Spleen (tissue), 11 donors: ENCODE results near the gene CMKLR1. TPM values are rescaled to one million over a fixed set of nuclear protein-coding genes. Genes with fewer than 3 reads are reported as not detected.

Experiments
- DNase-seq: peaks from one replicate; pipeline ENCODE4 v3.0.0-alpha.2; 2020
- H3K27ac ChIP-seq, 8 donors: fragments of 200-600 bp; sonication (generic) in 7 of 8; 1 replicate in 4 of 8; 2 replicates in 4 of 8; pipeline versions ENCODE4 v1.5.0 to v1.8.0; 2016 to 2021; ENCODE audit warnings: inconsistent platforms in 4 of 8, mild to moderate bottlenecking in 4 of 8, moderate library complexity in 1 of 8
- H3K27me3 ChIP-seq, 7 donors: fragments of 200-600 bp; sonication (generic) in 6 of 7; replicated peaks in 1 of 7; 1 replicate in 4 of 7; 2 replicates in 3 of 7; pipeline versions ENCODE4 v1.5.0 to v1.8.0; 2016 to 2021; ENCODE audit warnings: inconsistent platforms in 3 of 7, mild to moderate bottlenecking in 1 of 7
- H3K36me3 ChIP-seq, 6 donors: fragments of 200-600 bp; sonication (generic) in 5 of 6; 1 replicate in 4 of 6; 2 replicates in 2 of 6; pipeline versions ENCODE4 v1.5.0 to v1.8.0; 2016 to 2021; ENCODE audit warnings: inconsistent platforms in 2 of 6
- H3K4me1 ChIP-seq, 6 donors: fragments of 200-600 bp; sonication (generic) in 5 of 6; 1 replicate in 3 of 6; 2 replicates in 3 of 6; pipeline versions ENCODE4 v1.5.0 to v1.8.0; 2016 to 2021; ENCODE audit warnings: inconsistent platforms in 3 of 6
- H3K4me3 ChIP-seq, 8 donors: fragments of 200-600 bp; sonication (generic) in 7 of 8; 1 replicate in 4 of 8; 2 replicates in 4 of 8; pipeline versions ENCODE4 v1.5.0 to v1.8.0; 2016 to 2021; ENCODE audit warnings: inconsistent platforms in 4 of 8, mild to moderate bottlenecking in 4 of 8, moderate library complexity in 2 of 8
- H3K9me3 ChIP-seq, 8 donors: fragments of 200-600 bp; sonication (generic) in 7 of 8; 1 replicate in 4 of 8; 2 replicates in 4 of 8; pipeline versions ENCODE4 v1.5.0 to v1.8.0; 2016 to 2021; ENCODE audit warnings: inconsistent platforms in 4 of 8
- CTCF ChIP-seq, 11 experiments: fragments of 200-600 bp in 7 of 11; fragments of 450-650 bp in 4 of 11; sonication (generic) in 4 of 11; IDR thresholded peaks in 8 of 11; conservative IDR thresholded peaks in 3 of 11; 1 replicate in 7 of 11; 2 replicates in 4 of 11; pipeline versions ENCODE4 v1.4.0 to v1.8.0; 2016 to 2021; ENCODE audit warnings: antibody characterized with exemption in 11 of 11, inconsistent platforms in 4 of 11, mild to moderate bottlenecking in 1 of 11
- POLR2A ChIP-seq, 3 donors: fragments of 450-650 bp; IDR thresholded peaks; one replicate each; pipeline ENCODE4 v1.5.1; 2017; ENCODE audit warnings: antibody characterized with exemption in 3 of 3, mild to moderate bottlenecking in 1 of 3
- POLR2AphosphoS5 ChIP-seq, 3 donors: sonication (generic); formaldehyde crosslinking; IDR thresholded peaks; one replicate each; pipeline ENCODE4 v1.5.1; 2017; ENCODE audit warnings: antibody characterized with exemption in 3 of 3
- WGBS, 5 donors: extraction: QIAGEN DNeasy Blood & Tissue Kit in 3 of 5; methylation state at CpG; one replicate each; pipeline versions ENCODE4 v1.1.5 to v1.1.7; 2013 to 2018; 5-methylcytosine and 5-hydroxymethylcytosine counted together
- intact Hi-C: fragments of 100-400 bp; cut with DNase I; formaldehyde crosslinking; loops from one replicate; pipeline ENCODE4 v1.15.0; 2023; ENCODE audit warnings: low total_unique reads
- polyA plus RNA-seq, 3 donors: library from polyadenylated mRNA; stranded (reverse); fragments of 200-250 nt; gene quantifications; one replicate each; pipeline ENCODE4 v1.2.1, GENCODE V29; 2013
- total RNA-seq, 7 donors: library from RNA; depleted of rRNA in 3 of 7; stranded (reverse); fragments of >200 nt in 3 of 7; fragmentation: NEBNext Ultra II Directional in 4 of 7; extraction: Animal tissue kit (Norgen Biotek cat#: 25700) in 4 of 7; gene quantifications; one replicate each; pipeline versions ENCODE4 v1.1.0 to v1.2.1, GENCODE V29; 2016 to 2021
- donor health status: healthy with polysubstance abuse.
- donor health status: DM: no; HTN: no; CAD: no; lungs with moderate emphysema.
- donor health status: DM: no; HTN: no; CAD: no.
- donor health status: Bipolar disorder and iron deficiency.
- donor health status: healthy.
- donor health status: DM: no; HTN: no; CAD: no.
- donor health status: DM: yes; HTN: yes; CAD: no.

Gene CMKLR1
- total and polyA plus RNA-seq, 10 donors, result 6.3 to 118 (median 75.4) TPM

DNA sequence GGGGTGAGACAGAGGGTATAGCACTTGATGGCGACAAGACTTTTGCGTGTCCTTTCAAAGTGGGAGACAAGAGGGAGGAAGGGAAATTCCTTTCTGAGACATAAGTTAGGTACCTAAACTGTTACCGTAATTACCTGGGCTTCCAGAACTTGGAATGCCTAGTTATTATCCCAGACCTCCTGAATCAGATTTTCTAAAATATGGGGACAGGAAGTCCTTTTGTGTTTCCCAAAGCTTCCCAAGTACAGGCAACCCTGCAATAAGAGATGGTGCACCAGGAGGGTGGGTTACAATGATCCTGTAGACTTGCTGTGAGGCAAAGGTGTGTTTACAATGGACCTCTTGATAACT, 83.9 kb downstream of the CMKLR1 start:
- WGBS, 5 donors, result 77 to 88% (median 83%) methylated on average over 3 of the region's 3 CpGs
- Histone ChIP-seq H3K4me1 (no peaks in the 10 kb centered on the region), H3K4me3 (no peak overlapping the region), H3K27ac (no peak overlapping the region), H3K9me3 (peaks cover 0 to 16% (median 11%) of the 10 kb centered on the region in 8 donors), H3K36me3 (no peaks in the 10 kb centered on the region), H3K27me3 (peaks cover 0 to 56% (median 7%) of the 10 kb centered on the region in 7 donors)
- intact Hi-C loops, result no loop called here
- no peak for DNase-seq
- TF ChIP-seq POLR2A (IDR thresholded peaks at IDR 0.05) (no peak), CTCF (IDR thresholded peaks at IDR 0.05 in 8 of 11, conservative IDR thresholded peaks at IDR 0.05 in 3 of 11) (no peak), POLR2AphosphoS5 (IDR thresholded peaks at IDR 0.05) (no peak)

DNA sequence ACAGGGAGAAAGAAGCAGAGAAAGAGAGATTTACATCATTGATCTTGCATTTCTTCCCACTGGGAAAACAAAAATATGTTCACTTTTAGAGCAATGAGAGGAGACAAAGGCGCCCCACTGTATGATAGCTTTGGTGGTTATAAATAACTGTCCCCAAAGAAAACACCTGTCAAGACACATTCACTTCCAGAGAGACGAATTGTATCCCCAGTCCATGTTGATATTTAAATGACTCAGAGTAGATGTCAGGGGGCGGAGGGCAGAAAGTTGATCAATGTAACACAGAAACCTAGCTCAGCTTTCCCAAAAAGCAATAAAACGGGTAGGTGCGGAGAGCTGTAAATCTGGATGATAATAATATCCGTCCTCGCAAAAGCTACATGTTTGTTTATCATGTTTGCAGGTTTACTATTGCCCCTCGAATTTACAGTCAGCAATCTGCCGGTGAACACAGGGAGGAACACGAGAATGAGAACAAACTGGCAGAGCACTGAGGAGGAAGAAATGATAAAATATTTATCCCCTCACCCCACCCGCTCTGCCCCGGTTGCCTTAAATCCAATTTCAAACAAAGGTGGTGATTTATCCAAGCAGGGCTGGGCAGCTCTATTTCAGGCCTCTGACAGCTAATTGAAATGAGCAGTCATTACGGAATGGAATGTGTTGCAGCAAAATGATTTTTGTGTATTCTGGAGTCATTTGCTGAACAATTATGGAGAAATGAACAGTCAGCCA, 84.4 kb downstream of the CMKLR1 start:
- Histone ChIP-seq H3K4me1 (no peaks in the 10 kb centered on the region), H3K36me3 (no peaks in the 10 kb centered on the region), H3K27ac (no peak overlapping the region), H3K27me3 (peaks cover 0 to 57% (median 7%) of the 10 kb centered on the region in 7 donors), H3K4me3 (no peak overlapping the region), H3K9me3 (peaks cover 0 to 10% (median 6%) of the 10 kb centered on the region in 8 donors)
- DNase-seq, result no peak
- TF ChIP-seq POLR2A (IDR thresholded peaks at IDR 0.05), result no peak
- TF ChIP-seq CTCF (IDR thresholded peaks at IDR 0.05 in 8 of 11, conservative IDR thresholded peaks at IDR 0.05 in 3 of 11), result no peak
- no peak for TF ChIP-seq POLR2AphosphoS5 (IDR thresholded peaks at IDR 0.05)
- WGBS, 5 donors, result 75 to 84% (median 82%) methylated on average over 13 of the region's 13 CpGs
- intact Hi-C loops, result no loop called here

GRCh38 chr12:108254030-108254429, 85.1 kb downstream of the CMKLR1 start:
- H3K4me1 ChIP-seq, result no peaks in the 10 kb centered on the region
- no peak overlapping the region for H3K4me3 ChIP-seq
- peaks cover 0 to 4% (median 0%) of the 10 kb centered on the region in 8 donors for H3K9me3 ChIP-seq
- WGBS, 5 donors, result 55 to 66% (median 59%) methylated on average over 5 of the region's 5 CpGs
- intact Hi-C loops, result no loop called here
- TF ChIP-seq POLR2AphosphoS5 (IDR thresholded peaks at IDR 0.05), result no peak
- no peak for TF ChIP-seq POLR2A (IDR thresholded peaks at IDR 0.05)
- no peak for TF ChIP-seq CTCF (IDR thresholded peaks at IDR 0.05 in 8 of 11, conservative IDR thresholded peaks at IDR 0.05 in 3 of 11)
- no peak overlapping the region for H3K27ac ChIP-seq
- peaks cover 0 to 64% (median 7%) of the 10 kb centered on the region in 7 donors for H3K27me3 ChIP-seq
- no peaks in the 10 kb centered on the region for H3K36me3 ChIP-seq
- DNase-seq, result no peak

- WGBS, 5 donors, result 0 to 5% (median 2%) methylated on average over 3 to 4 of the region's 4 CpGs
- Histone ChIP-seq H3K9me3 (no peaks in the 10 kb centered on the region), H3K4me3 (no peak overlapping the region), H3K27me3 (peaks cover 0 to 69% (median 7%) of the 10 kb centered on the region in 7 donors), H3K4me1 (no peaks in the 10 kb centered on the region), H3K36me3 (no peaks in the 10 kb centered on the region), H3K27ac (no peak overlapping the region)
- DNase-seq, result no peak
- intact Hi-C loops, result no loop called here
- TF ChIP-seq POLR2A (IDR thresholded peaks at IDR 0.05), result no peak
- TF ChIP-seq CTCF (IDR thresholded peaks at IDR 0.05 in 8 of 11, conservative IDR thresholded peaks at IDR 0.05 in 3 of 11), result no peak
- TF ChIP-seq POLR2AphosphoS5 (IDR thresholded peaks at IDR 0.05), result no peak
Measured at GRCh38 chr12:108253540-108253939, 85.6 kb downstream of the CMKLR1 start.
